Keratinocyte (primary cell): Measurements from ENCODE around the gene NEK2. TPM values are rescaled to one million over a fixed set of nuclear protein-coding genes. Genes with fewer than 3 reads are reported as not detected.
"Not testable (repeated sequence)": the region's sequence is repeated elsewhere in the genome, so short reads cannot be mapped to it uniquely, and the experiment has no call there.

Source experiments
- DNase-seq: peaks from one replicate; pipeline ENCODE4 v3.0.0-alpha.2; 2011; ENCODE audit warnings: low read depth, missing footprints, low spot score
- FAIRE-seq: peaks from 2 replicates; lab custom pipeline; 2011; peaks lifted over from hg19 to GRCh38; lab: Jason Lieb, UNC
- H2AFZ ChIP-seq: 2 replicates; pipeline ENCODE4 v1.6.0; 2012; ENCODE audit warnings: low read length, control low read depth, inconsistent platforms; ENCODE audit not compliant: control insufficient read depth
- H3K27ac ChIP-seq: 2 replicates; pipeline ENCODE4 v1.5.1; 2011; ENCODE audit warnings: low read length; ENCODE audit not compliant: control insufficient read depth, insufficient read depth
- H3K27me3 ChIP-seq: 3 replicates; pipeline ENCODE4 v1.6.0; 2011; ENCODE audit warnings: low read length; ENCODE audit not compliant: control insufficient read depth, insufficient read depth; ENCODE audit errors: extremely low read depth
- H3K36me3 ChIP-seq, 2 experiments: 2 replicates in 1 of 2; 3 replicates in 1 of 2; pipeline ENCODE4 v1.5.1; 2011; ENCODE audit warnings: low read length in 2 of 2, mild to moderate bottlenecking in 1 of 2; ENCODE audit not compliant: control insufficient read depth in 2 of 2, insufficient read depth in 2 of 2; ENCODE audit errors: extremely low read depth in 1 of 2
- H3K4me1 ChIP-seq: 3 replicates; pipeline ENCODE4 v1.5.1; 2011; ENCODE audit warnings: low read length; ENCODE audit not compliant: control insufficient read depth, insufficient read depth; ENCODE audit errors: extremely low read depth
- H3K4me2 ChIP-seq: 3 replicates; pipeline ENCODE4 v1.6.0; 2011; ENCODE audit warnings: low read depth, low read length; ENCODE audit not compliant: control insufficient read depth, insufficient read depth; ENCODE audit errors: extremely low read depth
- H3K4me3 ChIP-seq, 3 experiments: fragments of 200-600 bp in 1 of 3; sonication (generic) in 1 of 3; 2 replicates in 2 of 3; 3 replicates in 1 of 3; pipeline ENCODE4 v1.5.1; 2011 to 2016; ENCODE audit warnings: low read length in 3 of 3, mild to moderate bottlenecking in 3 of 3, control low read depth in 2 of 3, inconsistent platforms in 1 of 3, low read depth in 1 of 3, mixed read lengths in 1 of 3, mixed run types in 1 of 3, moderate library complexity in 1 of 3; ENCODE audit not compliant: control insufficient read depth in 2 of 3, insufficient read depth in 2 of 3; ENCODE audit errors: extremely low read depth in 1 of 3
- H3K79me2 ChIP-seq: 2 replicates; pipeline ENCODE4 v1.6.0; 2012; ENCODE audit warnings: low read length; ENCODE audit not compliant: control insufficient read depth, insufficient read depth
- H3K9ac ChIP-seq: 3 replicates; pipeline ENCODE4 v1.6.0; 2011; ENCODE audit warnings: low read length; ENCODE audit not compliant: control insufficient read depth, insufficient read depth; ENCODE audit errors: extremely low read depth
- H3K9me1 ChIP-seq: 3 replicates; pipeline ENCODE4 v1.6.0; 2011; ENCODE audit warnings: low read length; ENCODE audit not compliant: control insufficient read depth, insufficient read depth; ENCODE audit errors: extremely low read depth
- H3K9me3 ChIP-seq: 2 replicates; pipeline ENCODE4 v1.5.1; 2012; ENCODE audit warnings: low read depth, low read length; ENCODE audit not compliant: control insufficient read depth
- H4K20me1 ChIP-seq: 3 replicates; pipeline ENCODE4 v1.6.0; 2011; ENCODE audit warnings: low read length; ENCODE audit not compliant: control insufficient read depth, insufficient read depth; ENCODE audit errors: extremely low read depth
- CTCF ChIP-seq, 3 experiments: IDR thresholded peaks in 1 of 3; conservative IDR thresholded peaks in 1 of 3; optimal IDR thresholded peaks in 1 of 3; 2 replicates in 2 of 3; 3 replicates in 1 of 3; pipeline versions ENCODE3 to v1.5.1; 2011; ENCODE audit warnings: low read length in 3 of 3, mild to moderate bottlenecking in 3 of 3, moderate library complexity in 2 of 3, control low read depth in 1 of 3, inconsistent platforms in 1 of 3; ENCODE audit not compliant: insufficient read depth in 2 of 3; ENCODE audit errors: extremely low read depth in 1 of 3
- EZH2 ChIP-seq: IDR thresholded peaks from one replicate; pipeline ENCODE4 v1.6.1; 2012; ENCODE audit warnings: inconsistent platforms, mild to moderate bottlenecking, low read length, moderate library complexity
- dilution Hi-C: fragments of 300-500 bp; cut with MboI; formaldehyde crosslinking; loops from one replicate; pipeline ENCODE4 v1.7.0; 2020; ENCODE audit warnings: low sequenced_read_pairs; ENCODE audit not compliant: extremely low pct_ligation_motif_present
- polyA plus RNA-seq, 5 experiments: library from polyadenylated mRNA; depleted of rRNA in 3 of 5; stranded (reverse) in 3 of 5; stranded (forward) in 1 of 5; unstranded in 1 of 5; fragments of >200 nt; gene quantifications; 1 replicate in 1 of 5; 2 replicates in 3 of 5; 3 replicates in 1 of 5; pipeline versions ENCODE4 v1.2.1 to v1.2.3, GENCODE V29; 2011 to 2012; ENCODE audit warnings: missing spikeins in 2 of 5, low read depth in 1 of 5, low replicate concordance in 1 of 5

Gene NEK2
- polyA plus RNA-seq, 1 donor (not counting 4 experiments of a cell fraction or from before 2014, with no cell fraction given) = 10.8 TPM

DNA sequence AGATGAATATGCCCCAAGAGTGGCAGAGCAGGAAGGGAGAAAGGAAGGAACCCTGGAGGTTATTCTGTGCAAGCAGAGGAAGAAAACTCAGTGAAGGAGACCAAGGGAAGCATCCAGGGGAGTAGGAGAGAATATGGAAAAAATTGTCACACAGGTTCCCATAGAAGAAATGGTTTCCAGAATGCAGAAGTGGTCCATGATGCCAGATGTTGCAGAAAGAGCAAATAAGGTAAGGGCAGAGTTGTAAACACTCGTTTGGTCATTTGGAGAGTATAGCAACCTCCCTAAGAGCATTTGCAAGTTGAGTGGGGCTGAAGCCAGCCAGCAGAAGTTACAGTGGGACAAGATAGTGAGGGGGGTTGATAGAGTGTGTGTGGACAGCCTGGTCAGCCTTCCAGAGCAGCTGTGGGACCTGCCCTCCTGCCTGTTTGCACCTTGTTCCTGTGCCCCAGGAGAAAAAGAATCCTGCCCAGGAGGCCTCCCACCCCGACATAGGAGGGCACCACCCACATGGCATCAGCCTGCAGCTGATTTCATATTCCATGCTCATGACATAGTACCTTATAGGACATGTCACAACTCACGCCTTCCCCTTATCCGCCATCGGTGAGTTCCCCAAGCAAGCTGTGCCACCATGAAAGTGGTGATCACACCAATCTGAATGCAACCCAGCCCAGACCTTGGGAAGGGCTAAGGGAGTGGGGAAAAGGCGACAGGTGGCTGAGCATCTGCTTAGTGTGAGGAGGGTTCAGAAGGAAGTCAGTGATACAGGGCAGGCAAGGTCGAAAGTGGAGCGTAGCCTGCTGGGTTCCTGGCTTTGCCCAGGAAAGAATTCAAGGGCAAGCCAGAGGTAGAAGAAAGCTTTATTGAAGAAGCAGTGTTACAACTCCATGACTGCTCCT lies 8.2 kb upstream of the NEK2 start:
- Histone ChIP-seq H3K79me2 (no peaks in the 10 kb centered on the region), H3K9ac (no peak overlapping the region), H3K9me1 (no peaks in the 10 kb centered on the region), H3K9me3 (no peaks in the 10 kb centered on the region), H4K20me1 (no peaks in the 10 kb centered on the region), H3K4me1 (peaks cover 6% of the 10 kb centered on the region), H2AFZ (no peak overlapping the region), H3K27me3 (no peaks in the 10 kb centered on the region), H3K4me3 (no peak overlapping the region), H3K4me2 (no peak overlapping the region), H3K27ac (no peak overlapping the region), H3K36me3 (no peaks in the 10 kb centered on the region)
- DNase-seq = no peak
- FAIRE-seq = no peak
- dilution Hi-C loops = no loop called here
- no peak for TF ChIP-seq CTCF (optimal IDR thresholded peaks at IDR 0.05 in 1 of 3, IDR thresholded peaks at IDR 0.05 in 1 of 3, conservative IDR thresholded peaks at IDR 0.05 in 1 of 3; ENCODE audit: extremely low read depth in 1 of 3, insufficient read depth in 2 of 3, low read length in 3 of 3)
- no peak for TF ChIP-seq EZH2

GRCh38 chr1:211682186-211682585 lies 6.8 kb upstream of the NEK2 start:
- H3K9me3 ChIP-seq, H3K79me2 ChIP-seq, H3K27ac ChIP-seq, H3K4me2 ChIP-seq, H3K27me3 ChIP-seq, H3K4me3 ChIP-seq, H4K20me1 ChIP-seq, H2AFZ ChIP-seq, DNase-seq, H3K9me1 ChIP-seq, H3K9ac ChIP-seq, FAIRE-seq, dilution Hi-C loops, H3K36me3 ChIP-seq, H3K4me1 ChIP-seq: not testable (repeated sequence)
